Kidney (tissue), 14 donors: ENCODE measurements around the gene JADE2. TPM values are rescaled to one million over a fixed set of nuclear protein-coding genes. Genes with fewer than 3 reads are reported as not detected.

Experiments
- DNase-seq, 5 donors: peaks; one replicate each; pipeline ENCODE4 v3.0.0-alpha.2; 2013 to 2020
- FAIRE-seq: peaks from 2 replicates; lab custom pipeline; 2012; peaks lifted over from hg19 to GRCh38; lab: Jason Lieb, UNC
- H3K27ac ChIP-seq, 2 donors: one replicate each; pipeline ENCODE4 v1.7.0; 2013; ENCODE audit warnings: low read depth in 2 of 2, low read length in 2 of 2, inconsistent platforms in 1 of 2
- H3K27me3 ChIP-seq: one replicate; pipeline ENCODE4 v1.7.1; 2013; ENCODE audit warnings: low read length, inconsistent platforms; ENCODE audit not compliant: control insufficient read depth, insufficient read depth
- H3K36me3 ChIP-seq, 3 donors: one replicate each; pipeline versions ENCODE4 v1.7.0 to v1.7.1; 2013; ENCODE audit warnings: low read length in 3 of 3, control low read depth in 1 of 3, inconsistent platforms in 1 of 3; ENCODE audit not compliant: insufficient read depth in 3 of 3, control insufficient read depth in 2 of 3
- H3K4me1 ChIP-seq, 3 donors: one replicate each; pipeline versions ENCODE4 v1.7.0 to v1.7.1; 2013; ENCODE audit warnings: low read length in 3 of 3, inconsistent platforms in 1 of 3, low read depth in 1 of 3; ENCODE audit not compliant: control insufficient read depth in 2 of 3, insufficient read depth in 2 of 3
- H3K4me3 ChIP-seq, 3 donors: one replicate each; pipeline versions ENCODE4 v1.7.0 to v1.8.1; 2013; ENCODE audit warnings: low read length in 3 of 3, control low read depth in 1 of 3, inconsistent platforms in 1 of 3
- H3K9ac ChIP-seq, 3 donors: one replicate each; pipeline versions ENCODE4 v1.7.0 to v1.7.1; 2013; ENCODE audit warnings: low read length in 3 of 3, control low read depth in 1 of 3, inconsistent platforms in 1 of 3
- H3K9me3 ChIP-seq, 3 donors: one replicate each; pipeline versions ENCODE4 v1.7.0 to v1.7.1; 2013; ENCODE audit warnings: low read length in 3 of 3, control low read depth in 1 of 3, inconsistent platforms in 1 of 3; ENCODE audit not compliant: control insufficient read depth in 2 of 3, insufficient read depth in 1 of 3
- intact Hi-C: fragments of 100-400 bp; cut with DNase I; formaldehyde crosslinking; loops from one replicate; pipeline ENCODE4 v1.11.1; 2022
- polyA plus RNA-seq: library from polyadenylated mRNA; stranded (reverse); fragments of 350-450 nt; fragmentation: Illumina TruSeq; extraction: RNeasy Lipid Tissue Mini Kit (QIAGEN cat#74804); gene quantifications from one replicate; pipeline ENCODE4 v1.2.3, GENCODE V29; 2014; ENCODE audit warnings: low read depth, low replicate concordance; ENCODE audit not compliant: insufficient read depth
- total RNA-seq: library from RNA; stranded (reverse); fragmentation: NEBNext Ultra II Directional; extraction: Animal tissue kit (Norgen Biotek cat#: 25700); gene quantifications from one replicate; pipeline ENCODE4 v1.2.1, GENCODE V29; 2021
- TF ChIP-seq, protein P1 (sequence below): IDR thresholded peaks from 3 replicates; pipeline ENCODE4 v1.5.1; 2012; ENCODE audit warnings: mild to moderate bottlenecking, moderate library complexity, borderline replicate concordance; ENCODE audit not compliant: insufficient read depth; ENCODE audit errors: extremely low read depth
- donor health status: control.
- donor health status: control.
- donor health status: control.
- donor health status: control.
- donor health status: control.
- donor health status: DM: yes; HTN: yes; CAD: no.
- donor health status: Normal renal cell carcinoma (clear cell type).

The JADE2 gene
- total and polyA plus RNA-seq, 2 donors from 2014 or later = 9.2 to 99.6 TPM

GRCh38 chr5:134503937-134504437 lies 21.5 kb upstream of the JADE2 start:
- intact Hi-C loops = no loop called here
- H3K9ac ChIP-seq = peak overlapping the region in 2 of 3 donors; percentile 1 to 44
- FAIRE-seq (no peak), DNase-seq (no peak)
- TF ChIP-seq, protein P1, sequence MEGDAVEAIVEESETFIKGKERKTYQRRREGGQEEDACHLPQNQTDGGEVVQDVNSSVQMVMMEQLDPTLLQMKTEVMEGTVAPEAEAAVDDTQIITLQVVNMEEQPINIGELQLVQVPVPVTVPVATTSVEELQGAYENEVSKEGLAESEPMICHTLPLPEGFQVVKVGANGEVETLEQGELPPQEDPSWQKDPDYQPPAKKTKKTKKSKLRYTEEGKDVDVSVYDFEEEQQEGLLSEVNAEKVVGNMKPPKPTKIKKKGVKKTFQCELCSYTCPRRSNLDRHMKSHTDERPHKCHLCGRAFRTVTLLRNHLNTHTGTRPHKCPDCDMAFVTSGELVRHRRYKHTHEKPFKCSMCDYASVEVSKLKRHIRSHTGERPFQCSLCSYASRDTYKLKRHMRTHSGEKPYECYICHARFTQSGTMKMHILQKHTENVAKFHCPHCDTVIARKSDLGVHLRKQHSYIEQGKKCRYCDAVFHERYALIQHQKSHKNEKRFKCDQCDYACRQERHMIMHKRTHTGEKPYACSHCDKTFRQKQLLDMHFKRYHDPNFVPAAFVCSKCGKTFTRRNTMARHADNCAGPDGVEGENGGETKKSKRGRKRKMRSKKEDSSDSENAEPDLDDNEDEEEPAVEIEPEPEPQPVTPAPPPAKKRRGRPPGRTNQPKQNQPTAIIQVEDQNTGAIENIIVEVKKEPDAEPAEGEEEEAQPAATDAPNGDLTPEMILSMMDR = no peak
- H3K4me3 ChIP-seq = no peak overlapping the region
- H3K9me3 ChIP-seq = no peaks in the 10 kb centered on the region
- peaks cover 0 to 21% (median 21%) of the 10 kb centered on the region in 3 donors for H3K4me1 ChIP-seq
- no peaks in the 10 kb centered on the region for H3K27me3 ChIP-seq
- H3K27ac ChIP-seq = peak overlapping the region; percentile 77 to 92
- H3K36me3 ChIP-seq = no peaks in the 10 kb centered on the region

DNA sequence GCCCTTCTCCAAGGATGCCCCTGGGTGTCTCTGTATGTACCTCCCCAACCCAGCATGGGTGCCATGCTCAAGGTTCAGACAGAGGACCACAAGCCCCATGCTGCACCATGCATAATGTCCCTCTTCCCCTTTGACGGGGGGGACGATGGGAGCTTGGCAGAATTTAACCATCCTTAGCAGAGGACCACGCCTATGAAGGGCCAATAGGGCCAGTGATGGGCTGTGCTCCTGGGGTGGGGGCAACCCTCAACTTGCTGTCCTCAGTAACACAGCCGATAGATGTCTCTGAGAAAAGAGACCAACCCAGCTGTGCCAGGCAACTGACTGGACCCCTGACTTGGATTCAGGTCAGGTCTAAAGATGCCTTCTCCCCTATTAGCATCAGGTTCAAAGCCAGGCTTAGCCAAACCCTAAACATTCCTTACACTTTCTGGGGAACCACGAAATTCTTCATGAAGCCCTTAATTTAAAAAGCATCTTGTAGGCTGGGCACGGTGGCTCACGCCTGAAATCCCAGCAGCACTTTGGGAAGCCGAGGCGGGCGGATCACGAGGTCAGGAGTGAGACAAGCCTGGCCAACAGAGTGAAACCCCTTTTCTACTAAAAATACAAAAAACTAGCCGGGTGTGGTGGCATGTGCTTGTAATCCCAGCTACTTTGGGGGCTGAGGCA lies 20.7 kb upstream of the JADE2 start:
- Histone ChIP-seq H3K4me1 (peaks cover 0 to 21% (median 21%) of the 10 kb centered on the region in 3 donors), H3K27me3 (no peaks in the 10 kb centered on the region)

DNA sequence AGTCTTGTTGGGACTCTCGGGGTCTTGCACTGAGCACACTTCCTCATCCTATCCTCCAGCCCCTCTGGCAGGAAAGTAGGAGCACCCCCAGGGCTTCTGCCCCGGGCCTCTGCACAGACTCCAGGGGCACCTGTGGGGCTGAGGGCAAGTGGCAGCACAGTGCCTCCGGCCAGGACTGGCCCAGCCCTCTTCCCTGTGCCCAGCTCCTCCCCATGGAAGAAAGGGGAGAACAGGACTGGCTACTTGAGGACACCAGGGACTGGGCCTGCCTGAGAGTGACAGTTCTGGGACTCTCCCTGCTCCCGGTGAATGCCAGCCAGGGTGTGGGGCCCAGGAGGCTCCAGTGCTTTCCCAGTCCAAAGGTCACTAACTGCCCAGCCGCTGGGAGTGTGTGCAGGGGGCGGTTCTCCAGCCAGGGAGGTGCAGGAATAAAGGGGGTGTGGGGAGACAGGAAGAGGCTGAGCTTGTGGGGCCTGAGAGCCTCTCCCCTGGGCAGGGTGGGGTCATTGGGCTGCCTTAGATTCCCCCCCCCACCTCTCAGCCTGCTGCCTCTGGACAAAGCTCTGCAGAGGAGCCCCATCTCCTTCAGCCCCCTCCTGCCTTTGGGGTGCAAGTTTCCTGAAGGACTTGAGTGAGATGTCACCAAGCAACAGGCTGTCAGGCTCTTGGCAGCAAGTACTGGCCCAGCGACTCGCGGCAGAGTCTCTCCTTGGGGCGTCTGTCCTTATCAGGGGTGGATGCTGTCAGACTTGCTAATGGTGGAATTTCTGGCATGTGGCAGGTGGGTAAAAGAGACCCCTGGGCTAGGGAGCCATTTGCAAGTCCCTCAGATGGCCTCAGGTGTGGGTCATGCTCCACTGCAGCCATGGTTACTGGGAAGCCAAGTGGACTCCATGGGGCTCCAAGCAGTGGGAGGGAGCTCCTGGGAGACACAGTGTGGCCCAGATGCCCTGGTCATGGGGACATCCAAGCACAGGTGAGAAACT lies 19.1 kb upstream of the JADE2 start:
- DNase-seq (peak; percentile 67 to 92 (median 83)), FAIRE-seq (no peak)
- Histone ChIP-seq H3K36me3 (no peaks in the 10 kb centered on the region), H3K27me3 (no peaks in the 10 kb centered on the region), H3K9me3 (no peaks in the 10 kb centered on the region), H3K27ac (peak overlapping the region; percentile 45 to 59), H3K4me1 (peaks cover 0 to 25% (median 21%) of the 10 kb centered on the region in 3 donors), H3K9ac (no peak overlapping the region), H3K4me3 (peak overlapping the region in 2 of 3 donors; percentile 52 to 61)
- TF ChIP-seq, protein P1 = no peak
- intact Hi-C loops = no loop called here

More for the DNA sequence above, 20.7 kb upstream of the JADE2 start:
- Histone ChIP-seq H3K36me3 (no peaks in the 10 kb centered on the region), H3K27ac (peak overlapping the region in 1 of 2 donors; percentile 77), H3K9ac (no peak overlapping the region), H3K4me3 (no peak overlapping the region), H3K9me3 (no peaks in the 10 kb centered on the region)
- intact Hi-C loops = no loop called here
- TF ChIP-seq, protein P1 = no peak
- FAIRE-seq (no peak), DNase-seq (no peak)
